ENCODE data around the gene HDLBP. TPM values are rescaled to one million over a fixed set of nuclear protein-coding genes. Genes with fewer than 3 reads are reported as not detected.

Gene HDLBP
- total and polyA plus RNA-seq, 2 of the 4 experiments (the other 2 are of a cell fraction), result 648 to 1,165 TPM

DNA sequence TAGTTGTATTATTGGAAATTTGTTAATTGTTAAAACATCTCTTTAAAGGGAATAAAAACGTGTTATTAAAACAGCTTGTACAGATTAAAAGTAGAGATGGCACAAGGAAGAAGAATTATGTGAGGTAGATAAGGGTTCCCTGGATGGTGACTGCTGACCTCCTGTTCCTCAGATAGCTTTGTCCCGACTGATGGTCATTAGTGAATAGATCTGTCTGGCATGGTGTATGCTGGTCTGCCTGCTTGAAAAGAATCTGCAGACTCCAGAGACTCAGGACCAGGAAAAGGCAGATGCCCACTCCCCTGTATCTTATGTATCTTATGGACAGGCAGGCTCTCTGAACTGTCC, 35.0 kb upstream of the HDLBP start:
- CTCF ChIA-PET, result no interaction called here
- no peak overlapping the region for H3K23ac ChIP-seq (ENCODE audit: low read depth, low read length)
- TF ChIP-seq RCOR1 (IDR thresholded peaks at IDR 0.05; ENCODE audit: insufficient replicate concordance, low read length) (no peak), POLR2A (IDR thresholded peaks at IDR 0.05; ENCODE audit: low read depth, low read length) (no peak), BHLHE40 (IDR thresholded peaks at IDR 0.05; ENCODE audit: low read depth, low read length) (no peak), RAD21 (IDR thresholded peaks at IDR 0.05; ENCODE audit: low read length) (no peak), ELK1 (IDR thresholded peaks at IDR 0.05; ENCODE audit: borderline replicate concordance, low read depth, low read length) (no peak), FOS (IDR thresholded peaks at IDR 0.05; ENCODE audit: low read depth, low read length) (no peak), MAFK (IDR thresholded peaks at IDR 0.05; ENCODE audit: low read depth, low read length) (no peak), MAZ (IDR thresholded peaks at IDR 0.05; ENCODE audit: borderline replicate concordance, low read depth, low read length) (no peak), CEBPB (IDR thresholded peaks at IDR 0.05; ENCODE audit: low read depth, low read length) (no peak)
- TF ChIP-seq, protein P1, sequence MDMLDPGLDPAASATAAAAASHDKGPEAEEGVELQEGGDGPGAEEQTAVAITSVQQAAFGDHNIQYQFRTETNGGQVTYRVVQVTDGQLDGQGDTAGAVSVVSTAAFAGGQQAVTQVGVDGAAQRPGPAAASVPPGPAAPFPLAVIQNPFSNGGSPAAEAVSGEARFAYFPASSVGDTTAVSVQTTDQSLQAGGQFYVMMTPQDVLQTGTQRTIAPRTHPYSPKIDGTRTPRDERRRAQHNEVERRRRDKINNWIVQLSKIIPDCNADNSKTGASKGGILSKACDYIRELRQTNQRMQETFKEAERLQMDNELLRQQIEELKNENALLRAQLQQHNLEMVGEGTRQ (IDR thresholded peaks at IDR 0.05; ENCODE audit: low read depth, low read length), result no peak
- TF ChIP-seq, protein P2, sequence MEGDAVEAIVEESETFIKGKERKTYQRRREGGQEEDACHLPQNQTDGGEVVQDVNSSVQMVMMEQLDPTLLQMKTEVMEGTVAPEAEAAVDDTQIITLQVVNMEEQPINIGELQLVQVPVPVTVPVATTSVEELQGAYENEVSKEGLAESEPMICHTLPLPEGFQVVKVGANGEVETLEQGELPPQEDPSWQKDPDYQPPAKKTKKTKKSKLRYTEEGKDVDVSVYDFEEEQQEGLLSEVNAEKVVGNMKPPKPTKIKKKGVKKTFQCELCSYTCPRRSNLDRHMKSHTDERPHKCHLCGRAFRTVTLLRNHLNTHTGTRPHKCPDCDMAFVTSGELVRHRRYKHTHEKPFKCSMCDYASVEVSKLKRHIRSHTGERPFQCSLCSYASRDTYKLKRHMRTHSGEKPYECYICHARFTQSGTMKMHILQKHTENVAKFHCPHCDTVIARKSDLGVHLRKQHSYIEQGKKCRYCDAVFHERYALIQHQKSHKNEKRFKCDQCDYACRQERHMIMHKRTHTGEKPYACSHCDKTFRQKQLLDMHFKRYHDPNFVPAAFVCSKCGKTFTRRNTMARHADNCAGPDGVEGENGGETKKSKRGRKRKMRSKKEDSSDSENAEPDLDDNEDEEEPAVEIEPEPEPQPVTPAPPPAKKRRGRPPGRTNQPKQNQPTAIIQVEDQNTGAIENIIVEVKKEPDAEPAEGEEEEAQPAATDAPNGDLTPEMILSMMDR (conservative IDR thresholded peaks at IDR 0.05; ENCODE audit: low read depth, low read length), result no peak
- no peak overlapping the region for H3K27ac ChIP-seq (ENCODE audit: insufficient read depth, low read length)
- no peak overlapping the region for H4K8ac ChIP-seq (ENCODE audit: low read depth in 2 of 2, low read length in 2 of 2)
- no peak overlapping the region for H2BK120ac ChIP-seq (ENCODE audit: low read depth, low read length)
- no peaks in the 10 kb centered on the region for H3K9me3 ChIP-seq (ENCODE audit: control insufficient read depth, insufficient read depth, low read length)
- WGBS, 2 experiments (ENCODE audit: extremely low coverage in 2 of 2, insufficient read length in 1 of 2), result no CpG with 5 or more reads among the region's 2 CpGs
- H3K36me3 ChIP-seq (ENCODE audit: control insufficient read depth, insufficient read depth, low read length), result peaks cover 66% of the 10 kb centered on the region
- no peak overlapping the region for H4K91ac ChIP-seq (ENCODE audit: insufficient read depth, low read depth, low read length)
- in situ Hi-C loops (cut with MboI; ENCODE audit: low sequenced_read_pairs), result no loop called here
- H4K5ac ChIP-seq (ENCODE audit: low read depth, low read length), result no peak overlapping the region
- intact Hi-C loops (cut with micrococcal nuclease), result loop anchor here (5.0 kb wide), 1 partner anchor 93 kb away; no protein-coding TSS in a partner anchor
- no peak overlapping the region for H2AFZ ChIP-seq (replicated peaks; ENCODE audit: low read length, poor library complexity)
- POLR2A ChIA-PET (ENCODE audit: unreplicated experiment), result no interaction called here
- no peak overlapping the region for H2BK5ac ChIP-seq (ENCODE audit: low read depth, low read length, poor library complexity, severe bottlenecking)
- BruUV-seq (replicated peaks), result no TSS peak
- H4K20me1 ChIP-seq (ENCODE audit: insufficient read depth, low read length), result peaks cover 30% of the 10 kb centered on the region
- no peak for ATAC-seq (ENCODE audit: low read depth)
- H2AK5ac ChIP-seq (ENCODE audit: low read depth, low read length), result no peak overlapping the region
- H2BK20ac ChIP-seq (ENCODE audit: low read depth, low read length), result no peak overlapping the region
- no peak overlapping the region for H2AK9ac ChIP-seq (replicated peaks; ENCODE audit: low read depth, low read length, poor library complexity)
- H2BK15ac ChIP-seq (ENCODE audit: low read depth, low read length), result no peak overlapping the region
- DNase-seq, result no peak
- no peak overlapping the region for H3K14ac ChIP-seq (replicated peaks; ENCODE audit: low read depth, low read length)
- peaks cover 9% of the 10 kb centered on the region; the same call in 1 of the 2 replicates for H3K9me1 ChIP-seq (ENCODE audit: insufficient read depth, low read length)
- no peak overlapping the region for H3K4me3 ChIP-seq (ENCODE audit: insufficient read depth, low read depth, low read length)
- H3K4ac ChIP-seq (ENCODE audit: low read depth, low read length), result no peak overlapping the region
- no peaks in the 10 kb centered on the region for H3K27me3 ChIP-seq (ENCODE audit: control insufficient read depth, insufficient read depth, low read length)
- peaks cover 5% of the 10 kb centered on the region for H3K4me1 ChIP-seq (ENCODE audit: control insufficient read depth, insufficient read depth, low read length)
- no peak overlapping the region for H3K9ac ChIP-seq (ENCODE audit: low read depth, low read length)
- H3K56ac ChIP-seq (ENCODE audit: extremely low read depth, insufficient read depth, low read length), result no peak overlapping the region
- H3K4me2 ChIP-seq (ENCODE audit: low read depth, low read length), result no peak overlapping the region
- no peak overlapping the region for H3K18ac ChIP-seq (ENCODE audit: low read depth, low read length)
- dilution Hi-C loops (cut with HindIII; ENCODE audit: low sequenced_read_pairs, unreplicated experiment), result no loop called here
- H3K79me1 ChIP-seq (ENCODE audit: low read depth in 1 of 2, low read length in 2 of 2), result peaks cover 10 to 48% of the 10 kb centered on the region in 2 experiments; a peak in 3 of 4 replicates
